ENCODE measurements around the gene LRRTM3.

- TF ChIP-seq, protein P1, sequence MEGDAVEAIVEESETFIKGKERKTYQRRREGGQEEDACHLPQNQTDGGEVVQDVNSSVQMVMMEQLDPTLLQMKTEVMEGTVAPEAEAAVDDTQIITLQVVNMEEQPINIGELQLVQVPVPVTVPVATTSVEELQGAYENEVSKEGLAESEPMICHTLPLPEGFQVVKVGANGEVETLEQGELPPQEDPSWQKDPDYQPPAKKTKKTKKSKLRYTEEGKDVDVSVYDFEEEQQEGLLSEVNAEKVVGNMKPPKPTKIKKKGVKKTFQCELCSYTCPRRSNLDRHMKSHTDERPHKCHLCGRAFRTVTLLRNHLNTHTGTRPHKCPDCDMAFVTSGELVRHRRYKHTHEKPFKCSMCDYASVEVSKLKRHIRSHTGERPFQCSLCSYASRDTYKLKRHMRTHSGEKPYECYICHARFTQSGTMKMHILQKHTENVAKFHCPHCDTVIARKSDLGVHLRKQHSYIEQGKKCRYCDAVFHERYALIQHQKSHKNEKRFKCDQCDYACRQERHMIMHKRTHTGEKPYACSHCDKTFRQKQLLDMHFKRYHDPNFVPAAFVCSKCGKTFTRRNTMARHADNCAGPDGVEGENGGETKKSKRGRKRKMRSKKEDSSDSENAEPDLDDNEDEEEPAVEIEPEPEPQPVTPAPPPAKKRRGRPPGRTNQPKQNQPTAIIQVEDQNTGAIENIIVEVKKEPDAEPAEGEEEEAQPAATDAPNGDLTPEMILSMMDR (IDR thresholded peaks at IDR 0.05) = no peak
- no peak for TF ChIP-seq POLR2A (IDR thresholded peaks at IDR 0.05)
Measured at GRCh38 chr10:66882271-66882670, 43.6 kb upstream of the LRRTM3 start.

Measured in adrenal gland (tissue), 5 donors.